Transverse colon (tissue), 4 donors: Measurements from ENCODE around the gene AZGP1.
"Not testable (repeated sequence)": the region's sequence is repeated elsewhere in the genome, so short reads cannot be mapped to it uniquely, and the experiment has no call there.

Experiments
- CTCF ChIP-seq, 5 experiments: fragments of 200-600 bp in 3 of 5; fragments of 450-650 bp in 2 of 5; sonication (generic) in 3 of 5; IDR thresholded peaks; 1 replicate in 2 of 5; 2 replicates in 3 of 5; pipeline ENCODE4 v1.5.1; 2016 to 2017; ENCODE audit warnings: antibody characterized with exemption in 5 of 5, inconsistent platforms in 3 of 5, mild to moderate bottlenecking in 2 of 5, moderate library complexity in 1 of 5
- POLR2A ChIP-seq: fragments of 450-650 bp; IDR thresholded peaks from one replicate; pipeline ENCODE4 v1.6.1; 2016; ENCODE audit warnings: antibody characterized with exemption, mild to moderate bottlenecking, moderate library complexity
- POLR2AphosphoS5 ChIP-seq, 3 donors: sonication (generic); formaldehyde crosslinking; IDR thresholded peaks; one replicate each; pipeline ENCODE4 v1.6.1; 2016; ENCODE audit warnings: antibody characterized with exemption in 3 of 3

GRCh38 chr7:99954643-99955042 is 21.2 kb downstream of the AZGP1 start:
- TF ChIP-seq CTCF (IDR thresholded peaks at IDR 0.05); POLR2AphosphoS5 (IDR thresholded peaks at IDR 0.05); POLR2A: not testable (repeated sequence)
